NCI-H1436 (cell line): Measurements from ENCODE around the gene SARDH.

Experiments used
- DNase-seq: peaks from one replicate; lab custom pipeline; 2025; lab: John Stamatoyannopoulos, UW

SARDH gene

GRCh38 chr9:133713960-133714495 is 24.1 kb downstream of the SARDH start:
- DNase-seq: no peak

DNA sequence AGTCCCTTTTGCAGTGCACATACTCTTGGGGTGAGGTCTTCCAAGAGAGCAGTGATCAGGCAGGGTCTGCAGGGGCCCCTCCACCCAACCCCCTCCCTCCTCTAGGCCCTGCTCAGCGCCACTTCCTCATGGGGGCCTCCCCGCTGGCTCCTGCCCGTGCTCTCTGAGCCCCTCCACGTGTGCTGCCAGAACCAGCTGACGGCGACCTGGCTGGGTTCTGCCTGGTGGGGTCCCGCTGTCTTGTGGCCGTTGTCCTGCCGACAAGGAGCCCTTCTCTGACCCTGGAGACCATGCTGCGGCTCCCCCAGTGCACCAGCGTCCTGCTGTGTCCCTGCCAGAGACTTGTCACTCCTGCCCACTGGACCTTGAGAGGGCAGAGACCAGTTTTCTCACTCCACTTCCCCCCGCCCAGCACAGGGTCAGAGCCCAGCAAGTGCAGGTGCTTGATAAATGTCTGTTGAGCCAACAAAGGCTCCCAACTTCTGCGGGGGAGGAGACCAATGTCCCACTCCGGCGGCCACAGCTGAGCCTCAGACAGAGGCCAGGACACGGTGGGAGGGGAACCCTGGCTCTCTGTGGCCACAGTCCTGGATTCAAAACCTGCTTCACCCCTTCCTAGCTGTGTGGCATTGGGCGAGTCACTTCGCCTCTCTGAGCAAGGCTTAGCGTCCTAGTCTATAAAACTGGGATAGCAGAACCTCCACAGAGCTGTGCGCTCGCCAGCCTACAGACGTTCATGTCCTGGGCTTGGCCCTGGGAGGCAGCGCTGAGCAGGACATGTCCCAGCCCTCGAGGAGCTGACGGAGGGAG is 24.8 kb downstream of the SARDH start:
- no peak for DNase-seq

- DNase-seq: no peak
Observed at GRCh38 chr9:133712221-133713100, 25.7 kb downstream of the SARDH start.

- DNase-seq: no peak
Observed at GRCh38 chr9:133711428-133712220, 26.5 kb downstream of the SARDH start.

DNA sequence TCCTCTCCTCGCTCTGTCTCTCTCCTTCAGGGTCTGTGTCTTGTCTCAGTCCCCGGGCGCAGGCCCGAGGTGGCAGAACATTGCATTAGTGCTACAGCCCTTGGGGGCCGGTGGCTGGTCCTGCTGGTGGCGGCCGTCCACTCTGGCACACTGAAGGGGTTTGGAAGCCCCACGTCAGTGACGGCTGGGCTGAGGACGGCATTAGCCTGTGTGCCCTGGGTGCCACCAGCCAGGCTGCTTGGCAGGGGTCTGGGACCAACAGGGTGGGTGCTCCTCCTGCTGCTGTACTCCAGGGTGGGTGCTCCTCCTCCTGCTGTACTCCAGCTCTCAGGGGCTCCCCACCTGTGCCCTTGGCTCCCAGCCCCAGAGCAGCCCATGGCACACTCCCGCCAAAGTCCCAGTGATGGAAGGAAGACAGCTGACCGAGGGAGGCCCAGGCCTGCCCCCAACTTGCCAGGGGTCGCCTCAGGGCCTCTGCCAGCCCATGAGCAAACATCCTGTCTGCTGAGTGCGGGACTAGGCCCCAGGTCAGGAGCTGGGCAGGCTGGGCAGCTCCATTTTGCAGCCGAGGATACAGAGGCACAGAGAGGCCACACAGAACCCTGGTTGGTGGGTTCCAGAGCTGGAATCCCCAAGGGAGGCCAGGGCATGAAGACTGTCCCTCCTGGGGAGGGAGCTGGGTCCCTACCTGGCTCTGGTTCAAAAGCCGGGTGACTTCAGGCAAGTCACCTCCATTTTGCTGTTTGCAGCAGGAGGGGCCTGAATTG is 27.3 kb downstream of the SARDH start:
- no peak for DNase-seq

- DNase-seq: no peak
Observed at GRCh38 chr9:133709691-133710571, 28.2 kb downstream of the SARDH start.

DNA sequence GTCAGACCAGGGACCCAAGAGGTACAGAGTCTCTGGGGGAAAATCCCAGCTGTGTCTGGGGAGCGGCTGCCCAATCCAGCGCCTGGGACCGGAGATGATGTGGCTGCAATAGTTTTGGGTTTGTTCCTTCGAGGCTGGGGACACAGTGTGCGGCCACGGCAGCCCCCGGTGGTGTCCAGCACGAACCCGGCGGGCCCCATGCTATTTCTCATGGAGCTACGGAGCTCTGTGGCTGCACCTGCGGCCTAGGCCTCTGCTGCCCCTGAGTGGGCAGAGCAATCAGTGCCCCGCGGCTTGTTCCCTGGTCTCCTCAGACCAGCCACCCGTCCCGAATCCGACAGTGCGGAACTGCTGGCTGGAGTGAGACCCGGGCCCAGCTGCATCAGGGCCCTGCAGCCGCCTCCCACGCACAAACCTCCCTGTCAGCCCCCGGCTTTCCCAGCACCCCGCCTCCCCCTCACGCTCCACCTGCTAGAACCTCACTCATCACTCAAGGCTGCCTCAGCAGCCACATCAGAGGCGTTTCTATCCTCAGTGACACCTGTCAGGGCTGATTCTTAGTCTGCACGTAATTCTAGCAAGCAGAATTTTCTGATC is 29.0 kb downstream of the SARDH start:
- no peak for DNase-seq

- DNase-seq: no peak
Observed at GRCh38 chr9:133708246-133709014, 29.7 kb downstream of the SARDH start.

DNA sequence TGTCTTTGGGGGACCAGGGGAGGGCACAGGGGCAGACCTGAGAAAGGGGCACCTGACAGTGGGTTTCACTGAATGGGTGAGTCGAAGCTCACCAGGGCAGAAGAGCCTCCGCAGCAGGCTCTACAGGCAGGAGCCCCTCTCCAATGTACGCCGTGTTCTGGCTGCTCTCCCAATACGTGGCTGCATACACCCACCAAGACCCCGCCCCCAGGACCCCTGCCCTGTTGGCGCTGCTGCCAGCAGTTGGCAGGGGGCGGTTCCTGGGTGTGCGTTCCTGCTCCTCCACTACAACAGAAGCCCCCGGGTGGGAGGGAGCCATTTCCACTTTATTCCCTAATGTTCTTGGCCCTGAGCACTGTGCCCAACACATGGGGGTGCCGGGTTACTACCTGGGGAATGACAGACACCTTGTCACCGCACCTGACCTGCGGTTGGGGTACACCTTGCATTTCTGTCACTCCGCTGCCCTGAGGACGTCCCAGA is 30.3 kb downstream of the SARDH start:
- no peak for DNase-seq

GRCh38 chr9:133707065-133707762 is 30.9 kb downstream of the SARDH start:
- no peak for DNase-seq

DNA sequence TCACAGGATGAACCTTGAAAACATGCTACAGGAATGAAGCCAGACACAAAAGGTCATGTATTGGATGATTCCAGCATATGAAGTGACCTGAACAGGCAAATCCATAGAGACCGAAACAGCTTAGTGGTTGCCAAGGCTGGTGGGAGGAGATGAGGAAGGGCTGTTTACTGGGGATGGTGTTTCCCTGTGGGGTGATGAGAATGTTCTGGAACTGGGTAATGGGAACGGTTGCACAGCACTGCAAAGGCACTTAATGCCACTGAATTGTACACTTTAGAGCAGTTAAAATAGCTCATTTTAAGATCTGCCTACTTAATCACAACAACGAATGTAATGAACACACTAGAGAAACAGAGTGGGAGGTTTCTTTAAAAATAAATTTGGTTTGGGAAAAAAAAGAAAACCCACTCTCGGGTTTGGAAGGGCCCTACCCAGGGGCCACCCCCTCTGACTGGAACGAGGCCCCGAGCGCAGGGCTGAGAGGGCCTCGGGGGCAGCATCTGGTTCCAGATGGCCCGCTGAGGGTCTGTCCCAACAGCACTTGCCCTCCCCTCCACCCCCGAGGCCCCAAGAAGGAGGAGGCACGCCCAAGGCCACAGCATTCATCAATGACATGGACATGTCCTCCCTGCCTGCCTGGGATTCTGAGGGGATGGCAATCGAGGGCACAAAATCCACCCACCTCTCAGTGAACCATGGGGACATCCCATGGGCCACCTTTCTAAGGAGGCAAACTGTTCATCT is 31.7 kb downstream of the SARDH start:
- no peak for DNase-seq

DNA sequence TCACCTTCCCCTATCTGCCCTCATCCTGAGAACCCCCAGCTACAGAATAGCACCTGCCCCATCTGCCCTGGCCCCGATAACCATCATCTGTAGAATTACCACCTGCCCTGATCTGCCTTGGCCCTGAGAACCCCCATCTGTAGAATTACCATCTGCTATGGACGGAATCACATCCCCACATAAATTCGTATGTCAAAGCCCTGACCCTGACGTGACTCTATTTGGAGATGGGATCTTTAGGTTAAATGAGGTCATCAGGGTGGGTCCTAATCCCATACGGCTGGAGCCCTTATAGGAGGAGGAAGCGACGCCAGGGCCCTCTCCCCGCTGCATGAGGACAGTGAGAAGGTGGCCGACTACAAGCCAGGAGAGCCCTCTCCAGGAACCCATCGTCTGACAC is 32.6 kb downstream of the SARDH start:
- DNase-seq: no peak

DNA sequence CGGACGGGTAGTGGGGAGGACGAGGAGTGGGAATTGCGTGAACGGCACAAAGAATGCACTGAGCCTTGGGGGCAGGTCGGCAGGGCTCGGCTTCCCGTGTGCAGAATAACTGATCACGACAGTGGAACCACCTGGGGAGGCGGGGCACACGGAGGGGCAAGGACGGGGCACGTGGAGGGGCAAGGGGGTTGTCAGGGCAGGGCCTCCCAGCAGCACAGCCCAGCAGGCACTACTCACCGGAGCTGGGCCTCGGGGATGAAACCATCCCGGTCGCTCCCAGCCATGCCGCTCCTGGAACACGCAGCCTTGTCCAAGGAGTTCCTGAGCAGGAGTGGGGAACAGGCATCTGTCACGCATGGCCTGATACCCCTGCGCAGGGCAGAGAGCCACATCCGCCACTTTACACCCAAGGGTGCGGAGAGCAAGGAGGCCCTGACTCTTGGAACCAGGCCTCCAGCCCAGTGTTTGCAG is 33.4 kb downstream of the SARDH start:
- no peak for DNase-seq

- peak; percentile 46 for DNase-seq
Observed at GRCh38 chr9:133703591-133704399, 34.4 kb downstream of the SARDH start.

DNA sequence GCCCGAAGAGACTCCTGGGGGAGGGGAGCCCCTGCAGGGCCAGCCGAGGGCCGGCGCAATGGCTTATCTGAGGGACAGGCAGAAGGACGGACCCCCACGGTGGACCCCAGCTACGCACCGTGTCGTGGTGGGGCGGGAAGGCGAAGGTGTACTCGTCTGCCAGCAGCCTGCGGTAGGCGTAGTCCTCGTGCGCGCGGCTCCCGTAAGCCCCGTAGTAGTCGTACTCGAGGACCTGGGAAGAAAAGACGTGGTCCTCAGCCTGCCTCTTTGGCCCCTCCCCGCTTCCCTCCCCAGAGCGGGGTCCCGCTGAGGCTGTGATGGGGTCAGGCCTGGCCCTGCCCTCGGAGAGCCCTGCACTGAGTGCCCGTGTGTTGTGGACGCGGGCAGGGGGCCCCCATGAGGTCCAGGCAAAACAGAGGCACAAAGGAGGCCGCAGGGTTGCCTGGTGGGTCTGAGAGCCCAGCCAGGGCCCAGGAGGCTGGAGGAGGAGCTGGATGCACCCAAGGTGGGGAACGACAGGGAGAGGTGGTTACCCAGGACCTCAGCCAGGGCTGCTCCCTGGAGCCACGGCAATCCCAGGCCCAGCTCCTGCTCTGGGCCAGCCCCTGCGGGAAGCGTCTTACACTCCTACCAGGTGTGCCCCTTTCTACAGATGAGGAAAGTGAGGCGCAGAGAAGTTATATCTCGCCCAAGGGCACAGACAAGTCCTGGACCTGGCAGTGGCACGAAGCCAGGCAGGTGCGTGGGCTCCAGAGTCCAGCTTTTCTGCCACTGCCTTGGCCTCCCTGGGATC is 35.2 kb downstream of the SARDH start:
- DNase-seq: no peak
